ENCODE measurements around the gene IGF1R. TPM values are rescaled to one million over a fixed set of nuclear protein-coding genes. Genes with fewer than 3 reads are reported as not detected.

IGF1R gene
- total RNA-seq, 4 donors from 2014 or later = 49.4 to 239 (median 109) TPM

GRCh38 chr15:98937413-98938104 lies 289.2 kb downstream of the IGF1R start:
- Histone ChIP-seq H3K36me3 (peaks cover 0 to 30% (median 2%) of the 10 kb centered on the region in 4 donors), H3K4me1 (peaks cover 3 to 13% (median 8%) of the 10 kb centered on the region in 4 donors), H3K4me3 (no peak overlapping the region), H3K27ac (no peak overlapping the region), H3K9me3 (no peaks in the 10 kb centered on the region), H3K27me3 (no peaks in the 10 kb centered on the region)
- intact Hi-C loops (cut with DNase I; ENCODE audit: low total_unique reads) (no loop called here), in situ Hi-C loops (cut with MboI; ENCODE audit: low pct_ligation_motif_present in 1 of 4, low pct_unique_long_range_greater_than_20kb in 1 of 4, low sequenced_read_pairs in 3 of 4) (no loop called here)
- TF ChIP-seq POLR2AphosphoS5 (IDR thresholded peaks at IDR 0.05) = no peak
- TF ChIP-seq EP300 (IDR thresholded peaks at IDR 0.05; ENCODE audit: low read depth) = no peak
- no peak for TF ChIP-seq POLR2A (IDR thresholded peaks at IDR 0.05)
- TF ChIP-seq, protein P1, sequence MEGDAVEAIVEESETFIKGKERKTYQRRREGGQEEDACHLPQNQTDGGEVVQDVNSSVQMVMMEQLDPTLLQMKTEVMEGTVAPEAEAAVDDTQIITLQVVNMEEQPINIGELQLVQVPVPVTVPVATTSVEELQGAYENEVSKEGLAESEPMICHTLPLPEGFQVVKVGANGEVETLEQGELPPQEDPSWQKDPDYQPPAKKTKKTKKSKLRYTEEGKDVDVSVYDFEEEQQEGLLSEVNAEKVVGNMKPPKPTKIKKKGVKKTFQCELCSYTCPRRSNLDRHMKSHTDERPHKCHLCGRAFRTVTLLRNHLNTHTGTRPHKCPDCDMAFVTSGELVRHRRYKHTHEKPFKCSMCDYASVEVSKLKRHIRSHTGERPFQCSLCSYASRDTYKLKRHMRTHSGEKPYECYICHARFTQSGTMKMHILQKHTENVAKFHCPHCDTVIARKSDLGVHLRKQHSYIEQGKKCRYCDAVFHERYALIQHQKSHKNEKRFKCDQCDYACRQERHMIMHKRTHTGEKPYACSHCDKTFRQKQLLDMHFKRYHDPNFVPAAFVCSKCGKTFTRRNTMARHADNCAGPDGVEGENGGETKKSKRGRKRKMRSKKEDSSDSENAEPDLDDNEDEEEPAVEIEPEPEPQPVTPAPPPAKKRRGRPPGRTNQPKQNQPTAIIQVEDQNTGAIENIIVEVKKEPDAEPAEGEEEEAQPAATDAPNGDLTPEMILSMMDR (IDR thresholded peaks at IDR 0.05) = no peak
- DNase-seq = no peak
- WGBS, 2 donors (ENCODE audit: low coverage in 1 of 2) = 81 to 82% methylated on average over 6 to 7 of the region's 7 CpGs

- intact Hi-C loops (cut with DNase I; ENCODE audit: low total_unique reads) = no loop called here
Measured at GRCh38 chr15:98938105-98938417, 289.7 kb downstream of the IGF1R start.

DNA sequence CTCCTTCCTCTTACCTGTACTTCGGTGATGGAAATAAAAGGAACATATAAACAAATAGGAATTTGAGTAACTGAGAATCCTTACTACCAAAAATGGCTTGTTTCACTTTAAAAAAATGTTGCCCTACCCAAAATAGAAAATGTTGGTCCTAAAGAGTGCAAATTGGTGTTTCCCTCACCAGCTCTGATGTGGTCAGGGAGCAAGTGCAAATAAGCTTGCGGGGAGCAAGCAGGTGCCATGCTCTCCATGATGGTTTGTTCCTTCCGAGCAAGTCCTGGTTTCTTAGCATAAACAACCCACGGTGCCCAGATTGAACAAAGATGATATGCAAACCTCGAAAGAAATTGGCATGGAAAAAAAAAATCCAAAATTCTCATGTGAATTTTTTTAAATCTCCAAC lies 290.5 kb downstream of the IGF1R start:
- in situ Hi-C loops (cut with MboI; ENCODE audit: low pct_ligation_motif_present in 1 of 4, low pct_unique_long_range_greater_than_20kb in 1 of 4, low sequenced_read_pairs in 3 of 4) (no loop called here), intact Hi-C loops (cut with DNase I; ENCODE audit: low total_unique reads) (no loop called here)
- Histone ChIP-seq H3K36me3 (peaks cover 0 to 27% (median 2%) of the 10 kb centered on the region in 4 donors), H3K4me1 (peaks cover 9 to 23% (median 17%) of the 10 kb centered on the region in 4 donors), H3K4me3 (no peak overlapping the region), H3K9me3 (no peaks in the 10 kb centered on the region), H3K27me3 (no peaks in the 10 kb centered on the region), H3K27ac (no peak overlapping the region)
- DNase-seq = no peak
- 86 to 90% methylated on average over 4 to 5 of the region's 5 CpGs for WGBS, 2 donors (ENCODE audit: low coverage in 1 of 2)
- no peak for TF ChIP-seq POLR2A (IDR thresholded peaks at IDR 0.05)
- TF ChIP-seq, protein P1 (IDR thresholded peaks at IDR 0.05) = no peak
- no peak for TF ChIP-seq POLR2AphosphoS5 (IDR thresholded peaks at IDR 0.05)
- no peak for TF ChIP-seq EP300 (IDR thresholded peaks at IDR 0.05; ENCODE audit: low read depth)

More at GRCh38 chr15:98938105-98938417, 289.7 kb downstream of the IGF1R start:
- DNase-seq = no peak
- peaks cover 0 to 30% (median 2%) of the 10 kb centered on the region in 4 donors for H3K36me3 ChIP-seq
- H3K27me3 ChIP-seq = no peaks in the 10 kb centered on the region
- in situ Hi-C loops (cut with MboI; ENCODE audit: low pct_ligation_motif_present in 1 of 4, low pct_unique_long_range_greater_than_20kb in 1 of 4, low sequenced_read_pairs in 3 of 4) = no loop called here
- 80% methylated on average over 4 of the region's 4 CpGs; no CpG with 5 or more reads in 1 of the 2 donors for WGBS, 2 donors (ENCODE audit: low coverage in 1 of 2)
- no peak overlapping the region for H3K27ac ChIP-seq
- TF ChIP-seq, protein P1 (IDR thresholded peaks at IDR 0.05) = no peak
- no peak for TF ChIP-seq POLR2AphosphoS5 (IDR thresholded peaks at IDR 0.05)
- no peak for TF ChIP-seq POLR2A (IDR thresholded peaks at IDR 0.05)
- TF ChIP-seq EP300 (IDR thresholded peaks at IDR 0.05; ENCODE audit: low read depth) = no peak
- no peak overlapping the region for H3K4me3 ChIP-seq
- peaks cover 3 to 16% (median 12%) of the 10 kb centered on the region in 4 donors for H3K4me1 ChIP-seq
- no peaks in the 10 kb centered on the region for H3K9me3 ChIP-seq

DNA sequence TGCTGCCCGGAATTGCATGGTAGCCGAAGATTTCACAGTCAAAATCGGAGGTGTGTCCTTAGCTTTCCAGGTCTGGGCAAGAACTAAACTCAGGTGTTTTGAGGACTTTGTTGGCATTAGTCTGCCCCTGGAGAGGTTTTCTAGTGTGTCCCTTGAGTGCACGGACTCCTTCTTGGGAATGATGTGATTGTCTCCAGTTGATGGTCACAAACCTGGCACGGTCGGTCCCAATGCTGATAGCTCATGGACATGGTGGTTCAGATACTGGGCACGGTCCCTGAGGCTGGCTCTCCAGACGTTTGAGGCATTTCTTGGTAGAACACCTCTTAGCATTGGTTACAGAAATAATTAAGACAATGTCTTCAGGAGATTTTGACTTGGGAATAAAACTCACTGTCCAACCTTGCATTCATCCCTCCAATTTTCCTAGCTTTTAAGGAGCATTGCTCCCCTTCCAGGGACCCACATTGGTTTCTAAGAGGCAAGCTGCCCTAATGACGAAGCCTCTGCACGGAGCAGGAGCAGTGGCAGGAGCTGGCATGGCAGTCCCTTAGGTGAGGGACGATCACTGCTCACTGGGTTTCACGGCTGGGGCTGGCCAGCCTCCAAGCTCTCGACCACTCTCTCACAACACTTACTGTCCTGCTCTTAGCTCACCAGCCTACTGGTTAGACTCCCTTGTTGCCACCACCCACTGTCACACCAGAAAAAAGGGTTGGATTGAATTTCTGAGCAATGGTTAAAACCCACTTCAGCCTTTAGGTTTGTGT lies 291.2 kb downstream of the IGF1R start:
- Histone ChIP-seq H3K4me3 (no peak overlapping the region), H3K27me3 (no peaks in the 10 kb centered on the region), H3K4me1 (peaks cover 12 to 29% (median 21%) of the 10 kb centered on the region in 4 donors), H3K27ac (no peak overlapping the region), H3K36me3 (peaks cover 0 to 21% (median 2%) of the 10 kb centered on the region in 4 donors), H3K9me3 (no peaks in the 10 kb centered on the region)
- intact Hi-C loops (cut with DNase I; ENCODE audit: low total_unique reads) = no loop called here
- in situ Hi-C loops (cut with MboI; ENCODE audit: low pct_ligation_motif_present in 1 of 4, low pct_unique_long_range_greater_than_20kb in 1 of 4, low sequenced_read_pairs in 3 of 4) = no loop called here
- no peak for DNase-seq
- 64 to 79% methylated on average over 4 to 11 of the region's 13 CpGs for WGBS, 2 donors (ENCODE audit: low coverage in 1 of 2)
- TF ChIP-seq EP300 (IDR thresholded peaks at IDR 0.05; ENCODE audit: low read depth) = no peak
- TF ChIP-seq, protein P1 (IDR thresholded peaks at IDR 0.05) = no peak
- no peak for TF ChIP-seq POLR2A (IDR thresholded peaks at IDR 0.05)
- no peak for TF ChIP-seq POLR2AphosphoS5 (IDR thresholded peaks at IDR 0.05)

Measured in transverse colon (tissue), 4 donors.